ENCODE measurements around the gene PPP1CC.

The PPP1CC gene

DNA sequence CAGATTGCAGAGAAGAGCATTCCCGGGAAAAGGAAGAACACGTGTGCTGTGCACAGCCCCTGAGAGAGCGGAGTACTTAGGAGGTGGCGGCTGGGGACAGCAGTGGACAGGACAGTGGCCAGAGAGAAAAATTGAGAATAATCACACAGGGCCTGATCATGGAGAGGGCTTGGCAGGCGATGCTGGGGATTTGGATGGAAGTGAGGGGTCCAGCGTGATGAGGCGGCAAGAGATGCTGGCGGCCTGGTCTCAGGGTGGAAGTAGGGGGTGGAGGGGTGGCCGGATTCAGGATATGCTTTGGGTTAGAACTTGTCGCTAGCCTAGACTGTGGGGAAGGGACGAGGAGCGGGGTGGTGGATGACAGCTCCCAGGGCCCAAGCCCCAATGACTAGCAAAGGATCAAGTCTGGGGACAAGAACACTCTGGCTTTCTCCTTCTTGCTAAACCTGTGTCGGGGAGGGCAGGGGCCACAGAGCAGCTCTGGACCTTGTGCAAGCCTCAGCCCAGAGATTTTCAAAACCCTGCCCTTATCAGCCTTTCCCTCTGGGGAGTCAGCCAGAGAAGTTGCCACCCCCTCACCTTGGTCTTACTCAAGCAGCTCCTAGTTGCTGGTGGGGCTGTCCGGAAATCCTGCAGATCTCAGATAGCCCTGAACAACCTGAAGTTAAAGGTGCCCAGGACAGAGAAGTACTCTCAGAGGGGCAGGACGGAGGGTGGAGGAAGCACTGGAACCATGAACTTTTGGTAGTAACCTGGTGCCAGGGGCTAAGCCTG, 55.1 kb downstream of the PPP1CC start:
- no peak for DNase-seq (ENCODE audit: low read depth)

DNA sequence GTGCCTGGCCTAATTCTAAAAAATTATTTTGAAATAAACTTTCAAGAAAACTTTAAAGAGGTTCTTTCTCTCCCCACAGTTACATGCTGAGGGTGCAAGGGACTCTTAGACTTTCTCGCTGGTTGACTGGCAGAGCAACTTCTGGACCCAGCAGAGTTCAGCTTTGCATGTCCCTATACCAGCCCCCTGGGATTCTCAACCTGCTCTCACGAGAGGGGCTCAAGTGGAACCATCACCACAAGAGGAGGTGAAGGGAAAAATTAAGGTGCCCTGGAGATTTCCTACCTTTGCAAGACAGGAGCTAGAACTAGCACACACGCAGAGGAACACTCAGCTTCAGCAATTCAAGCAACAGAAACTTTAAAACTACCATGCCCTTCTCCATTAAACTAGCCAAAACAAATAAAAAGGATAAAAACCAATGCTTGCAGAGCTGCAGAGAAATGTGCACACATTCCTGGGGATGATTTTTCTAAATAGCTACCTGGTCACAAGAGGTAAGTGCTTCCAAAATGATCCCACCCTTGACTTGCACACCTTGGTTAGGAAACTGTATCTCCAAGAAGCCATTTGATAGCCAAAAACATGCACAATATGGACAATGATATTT, 56.3 kb downstream of the PPP1CC start:
- DNase-seq (ENCODE audit: low read depth): no peak

DNA sequence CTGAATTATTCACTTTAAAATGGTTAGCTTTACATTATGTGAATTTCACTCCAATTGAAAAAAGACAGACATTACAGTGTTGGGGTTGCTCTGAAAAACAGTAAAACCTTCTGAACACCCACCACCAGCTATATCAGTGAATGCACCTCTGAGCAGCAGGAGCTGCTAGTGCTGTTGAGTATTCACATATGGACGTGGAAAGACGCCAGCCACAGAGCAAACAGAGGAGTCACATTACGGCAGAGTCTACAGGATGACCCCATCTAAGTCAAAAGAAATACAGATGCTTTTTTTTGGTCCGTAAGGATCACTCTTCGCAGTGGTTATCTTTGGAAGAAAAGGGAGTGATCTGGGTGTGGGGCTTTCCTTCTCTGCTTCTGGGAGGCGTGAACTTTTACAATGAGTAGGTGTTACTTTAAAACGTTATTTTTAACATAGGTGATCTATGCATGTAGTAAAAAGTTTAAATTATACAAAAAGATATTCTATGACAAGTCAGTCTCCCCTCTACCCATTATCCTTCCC, 58.3 kb downstream of the PPP1CC start:
- no peak for DNase-seq (ENCODE audit: low read depth)

DNA sequence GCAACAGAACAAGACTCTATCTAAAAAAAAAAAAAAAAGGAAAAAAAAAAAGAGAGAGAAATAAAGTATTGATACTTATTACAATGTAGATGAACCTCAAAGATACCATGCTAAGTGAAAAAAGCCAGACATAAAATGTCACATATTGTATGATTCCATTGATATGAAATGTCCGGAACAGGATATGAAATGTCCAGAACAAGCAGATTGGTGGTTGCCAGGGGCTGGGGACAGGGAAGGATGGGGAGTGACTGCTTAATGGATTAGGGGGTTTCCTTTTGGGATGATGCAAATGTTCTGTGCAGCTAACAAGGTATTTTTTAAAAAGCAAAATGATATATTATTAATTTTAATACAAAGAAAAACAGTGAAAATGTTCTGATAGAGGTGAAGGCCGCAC, 58.8 kb downstream of the PPP1CC start:
- no peak for DNase-seq (ENCODE audit: low read depth)

DNA sequence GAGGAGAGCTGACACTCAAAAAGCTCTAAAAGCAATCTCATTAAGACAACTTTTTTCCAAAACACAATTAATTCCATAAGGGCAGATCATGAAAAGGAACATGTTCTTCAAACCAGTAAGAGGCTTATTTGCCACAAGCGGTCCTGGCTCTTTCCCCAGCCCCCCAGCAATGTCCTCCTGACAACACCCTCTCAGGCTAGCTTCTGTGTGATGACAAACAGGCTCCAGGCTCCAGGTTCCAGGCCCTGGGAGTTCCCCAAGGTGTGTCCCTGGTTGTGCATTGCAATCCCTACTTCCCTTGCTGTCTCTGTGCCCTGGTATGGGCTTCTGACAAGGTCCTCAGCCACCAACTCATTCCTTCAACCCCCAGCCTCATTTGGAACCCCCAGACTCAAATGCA, 62.7 kb downstream of the PPP1CC start:
- DNase-seq (ENCODE audit: low read depth): no peak

DNA sequence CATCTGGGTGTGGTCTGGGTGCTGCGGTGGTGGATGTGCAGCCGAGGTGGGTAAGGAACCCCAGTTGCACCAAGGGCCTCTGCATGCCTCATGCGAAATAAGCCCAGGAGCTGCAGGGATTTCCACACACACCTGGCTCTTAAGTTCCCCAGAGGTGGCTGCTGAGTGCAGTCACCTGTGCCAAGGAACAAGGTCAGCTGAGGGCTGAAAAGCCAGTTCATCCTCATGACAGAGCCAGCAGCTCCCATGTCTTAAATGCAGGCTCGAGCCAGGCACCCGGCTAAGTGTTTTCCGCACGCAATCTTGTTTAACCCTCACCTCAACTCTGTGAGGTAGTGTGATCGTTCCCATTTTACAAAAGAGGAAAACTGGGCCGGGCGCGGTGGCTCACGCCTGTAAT, 63.5 kb downstream of the PPP1CC start:
- no peak for DNase-seq (ENCODE audit: low read depth)

DNA sequence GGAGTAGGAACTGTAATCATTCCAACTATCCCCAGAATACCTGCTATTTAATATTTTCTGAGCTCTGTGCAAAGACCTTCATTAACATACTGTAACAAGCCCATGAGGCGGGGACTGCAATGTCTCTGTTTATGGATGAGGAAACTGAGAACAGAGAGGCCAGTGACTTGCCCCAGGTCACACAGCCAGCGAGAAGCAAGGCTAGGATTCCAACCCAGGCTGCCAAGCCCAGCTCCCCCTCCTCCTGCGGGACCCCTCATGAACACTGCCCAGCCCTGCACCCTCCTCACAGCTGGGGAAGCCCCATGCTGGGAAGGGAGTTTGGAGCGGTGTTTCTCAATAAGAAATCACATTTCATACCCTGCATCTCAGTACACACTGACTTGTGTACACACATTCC, 64.7 kb downstream of the PPP1CC start:
- no peak for DNase-seq (ENCODE audit: low read depth)

DNA sequence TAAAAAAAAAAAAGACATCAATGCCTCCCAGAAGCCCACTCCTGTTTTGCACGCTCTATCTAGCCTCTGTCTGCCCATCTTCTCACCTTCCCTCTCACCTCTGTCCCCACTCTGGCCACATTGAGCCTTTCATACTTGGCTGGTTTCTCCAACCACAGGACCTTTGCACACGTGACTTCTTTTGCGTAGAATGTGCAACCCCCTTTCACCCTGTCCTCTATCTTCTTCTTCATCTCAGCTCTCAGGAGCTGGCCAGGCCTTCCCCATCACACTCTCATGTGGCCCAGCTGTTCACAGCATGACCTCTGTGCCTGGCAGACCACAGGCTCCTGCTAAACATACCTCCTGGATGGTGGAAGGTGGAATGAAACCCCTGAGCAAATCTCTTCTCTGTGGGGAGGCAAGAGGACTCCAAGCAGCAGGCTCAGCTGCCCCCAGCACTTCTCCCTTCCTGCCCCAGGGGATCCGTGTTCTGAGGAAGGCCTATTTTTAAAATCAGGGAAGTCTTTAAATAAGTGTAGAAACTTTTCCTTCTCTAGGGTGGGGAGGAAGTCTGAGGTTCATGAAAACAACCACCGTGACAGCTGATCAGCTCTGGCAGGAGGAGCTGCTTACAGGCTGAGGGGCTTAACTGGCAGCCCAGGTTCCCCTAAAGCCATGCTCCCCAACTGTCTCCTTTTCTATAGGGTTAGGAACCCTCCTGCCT, 65.3 kb downstream of the PPP1CC start:
- no peak for DNase-seq (ENCODE audit: low read depth)

DNA sequence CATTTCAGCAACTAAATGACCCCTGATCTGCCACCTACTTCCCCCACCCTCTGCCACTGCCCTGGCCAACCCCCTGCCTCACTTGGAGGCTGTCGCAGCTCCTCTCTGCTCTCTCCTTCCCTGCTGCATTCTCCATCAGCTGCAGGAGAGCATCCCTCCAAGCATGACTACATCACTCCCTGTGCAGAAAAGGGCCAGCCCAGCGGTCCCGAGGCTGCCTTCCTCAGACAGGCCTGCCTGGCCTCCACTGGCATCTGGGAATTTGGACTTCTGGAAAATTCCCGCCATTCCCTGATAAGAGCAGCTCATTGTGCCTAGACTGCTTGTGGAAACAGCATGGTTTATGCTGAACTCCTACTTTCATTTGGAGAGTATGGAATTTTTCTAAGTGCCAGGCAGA, 66.5 kb downstream of the PPP1CC start:
- no peak for DNase-seq (ENCODE audit: low read depth)

DNA sequence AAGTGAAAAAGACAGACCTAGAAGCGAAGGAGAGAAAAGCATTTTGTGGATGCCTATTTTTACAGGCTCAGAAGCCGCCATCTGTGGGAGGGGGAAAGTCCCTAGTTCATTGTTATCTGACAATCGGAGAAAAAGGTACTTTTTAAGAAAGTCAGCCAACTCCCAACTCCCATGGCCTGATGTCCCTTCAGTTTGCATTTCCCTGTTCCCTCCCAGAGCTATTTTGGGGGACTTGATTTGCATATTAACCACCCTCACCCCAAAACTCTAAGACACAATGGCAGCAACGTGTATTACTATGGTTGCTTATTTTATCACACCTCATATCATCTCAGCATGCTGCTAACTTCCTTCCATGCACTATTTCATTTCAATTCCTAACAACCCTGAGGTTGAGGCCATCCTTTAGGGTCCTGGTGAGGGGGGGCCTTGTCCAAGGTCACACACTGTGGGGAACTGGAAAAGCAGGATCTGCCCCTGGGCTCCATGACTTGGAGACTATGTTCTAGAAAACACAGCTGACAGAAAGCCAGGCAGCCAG, 72.5 kb downstream of the PPP1CC start:
- DNase-seq (ENCODE audit: low read depth): no peak

Measured in stimulated activated CD4-positive, alpha-beta T cell treated with anti-CD3 and anti-CD28 coated beads, Interleukin-2, amount 100 ng/mL, for 4 hours (primary cell).